ENCODE measurements around the gene CLDN5. TPM values are rescaled to one million over a fixed set of nuclear protein-coding genes. Genes with fewer than 3 reads are reported as not detected.

Gene CLDN5
- total RNA-seq, 1 experiment from 2014 or later = 0.44 TPM

DNA sequence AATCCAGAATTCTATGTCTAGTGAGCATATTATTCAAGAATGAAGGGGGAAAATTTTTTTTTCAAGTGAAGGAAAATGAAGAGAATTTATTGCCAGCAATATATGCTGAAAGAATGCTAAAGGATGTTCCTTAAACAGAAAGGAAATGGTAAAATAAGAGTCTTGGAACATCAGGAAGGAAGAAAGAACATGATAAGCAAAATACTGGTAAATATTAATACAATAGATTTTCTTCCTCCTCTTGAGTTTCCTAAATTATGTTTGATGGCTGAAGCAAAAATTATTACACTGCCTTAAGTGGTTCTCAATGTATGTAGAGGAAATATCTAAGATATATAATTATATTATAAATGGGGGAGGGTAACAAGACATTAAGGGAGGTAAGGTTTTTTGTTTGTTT, 9.6 kb upstream of the CLDN5 start:
- no peaks in the 10 kb centered on the region for H3K9me3 ChIP-seq (ENCODE audit: control insufficient read depth, low read depth, low read length)
- H4K91ac ChIP-seq (ENCODE audit: insufficient read length, low read depth, low read length) = no peak overlapping the region
- no peak overlapping the region for H2BK120ac ChIP-seq (ENCODE audit: low read depth, low read length, poor library complexity, severe bottlenecking)
- no peak overlapping the region for H3K27ac ChIP-seq (ENCODE audit: insufficient read length, low read depth, low read length)
- H3K4me3 Mint-ChIP-seq = no peak overlapping the region
- H3K23me2 ChIP-seq (ENCODE audit: insufficient read length, low read depth, low read length, poor library complexity, severe bottlenecking) = no peaks in the 10 kb centered on the region
- no peak overlapping the region for H3K4me2 ChIP-seq (ENCODE audit: insufficient read depth, insufficient read length, low read length)
- H2AK5ac ChIP-seq (ENCODE audit: insufficient read length, low read length) = no peak overlapping the region
- no peak overlapping the region for H4K8ac ChIP-seq (replicated peaks; ENCODE audit: insufficient read length, low read depth, low read length)
- no peak overlapping the region for H3K14ac ChIP-seq (ENCODE audit: insufficient read depth, low read length)
- no peak overlapping the region for H2BK12ac ChIP-seq (ENCODE audit: insufficient read length, low read depth, low read length)
- H4K5ac ChIP-seq (ENCODE audit: insufficient read length, low read depth, low read length) = no peak overlapping the region
- no peak overlapping the region for H2BK20ac ChIP-seq (ENCODE audit: low read depth, low read length, poor library complexity, severe bottlenecking)
- no peaks in the 10 kb centered on the region for H3K4me1 ChIP-seq (ENCODE audit: insufficient read depth, low read length)
- peaks cover 15% of the 10 kb centered on the region for H3K27me3 Mint-ChIP-seq (ENCODE audit: low read depth)
- no peaks in the 10 kb centered on the region for H3K79me2 ChIP-seq (ENCODE audit: insufficient read depth, low read length)
- no peaks in the 10 kb centered on the region for H3K79me1 ChIP-seq (ENCODE audit: insufficient read depth, low read depth, low read length, poor library complexity, severe bottlenecking)
- H3T11ph ChIP-seq (ENCODE audit: low read length) = no peak overlapping the region
- H3K56ac ChIP-seq (ENCODE audit: insufficient read length, low read depth, low read length) = no peak overlapping the region
- no peaks in the 10 kb centered on the region for H4K20me1 ChIP-seq (ENCODE audit: control insufficient read depth, insufficient read depth, insufficient read length)
- H3K4me1 Mint-ChIP-seq = peaks cover 0 to 4% of the 10 kb centered on the region in 2 experiments; a peak in 3 of 4 replicates
- H3K9me3 Mint-ChIP-seq = no peaks in the 10 kb centered on the region
- H3K27ac Mint-ChIP-seq = no peak overlapping the region
- H2AFZ ChIP-seq (ENCODE audit: low read length) = no peak overlapping the region
- H3K27me3 ChIP-seq (ENCODE audit: insufficient read depth, low read length) = no peaks in the 10 kb centered on the region
- no peak overlapping the region for H3K9ac ChIP-seq (ENCODE audit: extremely low read depth, insufficient read length, low read length)
- no peak overlapping the region for H3K4ac ChIP-seq (ENCODE audit: low read depth, low read length)
- H3K18ac ChIP-seq (ENCODE audit: insufficient read length, low read depth, low read length) = no peak overlapping the region
- no peaks in the 10 kb centered on the region for H3K36me3 Mint-ChIP-seq (ENCODE audit: insufficient read depth in 1 of 3, low read depth in 3 of 3)
- no peak overlapping the region for H3K23ac ChIP-seq (ENCODE audit: insufficient read length, low read depth, low read length)
- no peak overlapping the region for H2BK15ac ChIP-seq (ENCODE audit: low read depth, low read length)
- DNase-seq = no peak
- no peak overlapping the region for H2BK5ac ChIP-seq (ENCODE audit: insufficient read length, low read length)
- TF ChIP-seq, protein P1, sequence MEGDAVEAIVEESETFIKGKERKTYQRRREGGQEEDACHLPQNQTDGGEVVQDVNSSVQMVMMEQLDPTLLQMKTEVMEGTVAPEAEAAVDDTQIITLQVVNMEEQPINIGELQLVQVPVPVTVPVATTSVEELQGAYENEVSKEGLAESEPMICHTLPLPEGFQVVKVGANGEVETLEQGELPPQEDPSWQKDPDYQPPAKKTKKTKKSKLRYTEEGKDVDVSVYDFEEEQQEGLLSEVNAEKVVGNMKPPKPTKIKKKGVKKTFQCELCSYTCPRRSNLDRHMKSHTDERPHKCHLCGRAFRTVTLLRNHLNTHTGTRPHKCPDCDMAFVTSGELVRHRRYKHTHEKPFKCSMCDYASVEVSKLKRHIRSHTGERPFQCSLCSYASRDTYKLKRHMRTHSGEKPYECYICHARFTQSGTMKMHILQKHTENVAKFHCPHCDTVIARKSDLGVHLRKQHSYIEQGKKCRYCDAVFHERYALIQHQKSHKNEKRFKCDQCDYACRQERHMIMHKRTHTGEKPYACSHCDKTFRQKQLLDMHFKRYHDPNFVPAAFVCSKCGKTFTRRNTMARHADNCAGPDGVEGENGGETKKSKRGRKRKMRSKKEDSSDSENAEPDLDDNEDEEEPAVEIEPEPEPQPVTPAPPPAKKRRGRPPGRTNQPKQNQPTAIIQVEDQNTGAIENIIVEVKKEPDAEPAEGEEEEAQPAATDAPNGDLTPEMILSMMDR (conservative IDR thresholded peaks at IDR 0.05) = no peak

Measured in H9 (cell line).